Measurements from ENCODE around the gene VPS52. TPM values are rescaled to one million over a fixed set of nuclear protein-coding genes. Genes with fewer than 3 reads are reported as not detected.

Gene VPS52
- total and polyA plus RNA-seq, 9 of the 15 experiments (the other 6 are each of a cell fraction or from before 2014, with no cell fraction given): 24.4 to 103 (median 40.2) TPM

GRCh38 chr6:33314515-33314942 lies 42.9 kb upstream of the VPS52 start (continued):
- TF ChIP-seq ZNF518B (CRISPR knock-in tag; IDR thresholded peaks at IDR 0.05) (no peak), MYNN (IDR thresholded peaks at IDR 0.05) (no peak), MYNN (CRISPR knock-in tag; IDR thresholded peaks at IDR 0.05) (no peak), CREB5 (CRISPR knock-in tag; IDR thresholded peaks at IDR 0.05) (peak; percentile 53; the same call in 1 of the 2 replicates), TEAD4 (IDR thresholded peaks at IDR 0.05; ENCODE audit: low read length) (no peak; the same call in 1 of the 2 replicates), TEAD4 (CRISPR knock-in tag; IDR thresholded peaks at IDR 0.05; ENCODE audit: borderline replicate concordance) (no peak), SAFB2 (IDR thresholded peaks at IDR 0.05; ENCODE audit: borderline replicate concordance, low read depth, low read length, severe bottlenecking) (no peak), PML (IDR thresholded peaks at IDR 0.05; ENCODE audit: low read length) (no peak), KLF10 (CRISPR knock-in tag; IDR thresholded peaks at IDR 0.05) (no peak), SIN3B (IDR thresholded peaks at IDR 0.05; ENCODE audit: low read depth) (no peak), SMAD4 (CRISPR knock-in tag; conservative IDR thresholded peaks at IDR 0.05) (no peak), SOX6 (IDR thresholded peaks at IDR 0.05) (no peak), PRMT5 (CRISPR knock-in tag; IDR thresholded peaks at IDR 0.05) (no peak), CREM (IDR thresholded peaks at IDR 0.05; ENCODE audit: low read depth) (peak; percentile 60), EHMT2 (IDR thresholded peaks at IDR 0.05) (no peak), ZNF280B (CRISPR knock-in tag; IDR thresholded peaks at IDR 0.05) (no peak), ATF3 (IDR thresholded peaks at IDR 0.05) (no peak), ATF3 (CRISPR knock-in tag; conservative IDR thresholded peaks at IDR 0.05) (peak; percentile 50; the same call in 1 of the 2 replicates), ZNF282 (CRISPR knock-in tag; IDR thresholded peaks at IDR 0.05) (no peak), SMARCA5 (IDR thresholded peaks at IDR 0.05) (no peak), MCM2 (IDR thresholded peaks at IDR 0.05; ENCODE audit: low read depth) (no peak), FOXK2 (conservative IDR thresholded peaks at IDR 0.05 in 1 of 2, IDR thresholded peaks at IDR 0.05 in 1 of 2; ENCODE audit: low read depth in 2 of 2) (peak; percentile 43 to 54; a peak in 2 of 4 replicates), ZNF668 (CRISPR knock-in tag; IDR thresholded peaks at IDR 0.05) (no peak), NCOR1 (IDR thresholded peaks at IDR 0.05) (peak; percentile 24; the same call in 1 of the 2 replicates)
